B cell (primary cell): ENCODE results near the gene OR8I2. TPM values are rescaled to one million over a fixed set of nuclear protein-coding genes. Genes with fewer than 3 reads are reported as not detected.

Experiments used
- ATAC-seq: fragments of 200-7000 bp; cut with Tn5 transposase; one replicate; pipeline ENCODE4 v1.10.0; 2021; ENCODE audit warnings: low read depth, mild to moderate bottlenecking, moderate number of reproducible peaks, moderate library complexity
- CTCF ChIA-PET: fragments of 350-600 bp; sonication (Branson Sonifier 250); formaldehyde crosslinking; loops from one replicate; lab custom pipeline; 2021; ENCODE audit warnings: antibody characterized with exemption, inconsistent platforms; lab: Charles Lee
- POLR2A ChIA-PET: fragments of 350-600 bp; sonication (Branson Sonifier 250); formaldehyde crosslinking; loops from one replicate; lab custom pipeline; 2021; ENCODE audit warnings: antibody characterized with exemption; lab: Charles Lee
- DNase-seq: peaks from one replicate; pipeline ENCODE4 v3.0.0; 2013
- H2AFZ ChIP-seq: 2 replicates; pipeline ENCODE4 v1.6.1; 2012; ENCODE audit warnings: mild to moderate bottlenecking, low read depth, low read length; ENCODE audit not compliant: insufficient read depth, poor library complexity, severe bottlenecking
- H3K27ac ChIP-seq, 2 donors: 1 replicate in 1 of 2; 2 replicates in 1 of 2; pipeline ENCODE4 v1.5.1; 2012 to 2013; ENCODE audit warnings: low read length in 2 of 2, mild to moderate bottlenecking in 2 of 2, moderate library complexity in 1 of 2
- H3K27me3 ChIP-seq, 4 experiments: fragments of 200-600 bp in 1 of 4; sonication (generic) in 1 of 4; replicated peaks in 1 of 4; 1 replicate in 2 of 4; 2 replicates in 2 of 4; pipeline versions ENCODE4 v1.6.1 to v1.7.0; 2013 to 2016; ENCODE audit warnings: low read length in 3 of 4, mild to moderate bottlenecking in 2 of 4, mixed read lengths in 1 of 4, moderate library complexity in 1 of 4; ENCODE audit not compliant: insufficient read depth in 4 of 4, control insufficient read depth in 3 of 4; ENCODE audit errors: control extremely low read depth in 1 of 4
- H3K36me3 ChIP-seq, 2 experiments: replicated peaks in 1 of 2; 1 replicate in 1 of 2; 2 replicates in 1 of 2; pipeline versions ENCODE4 v1.6.1 to v1.7.1; 2013; ENCODE audit warnings: low read length in 1 of 2; ENCODE audit not compliant: insufficient read depth in 2 of 2, control insufficient read depth in 1 of 2; ENCODE audit errors: control extremely low read depth in 1 of 2, extremely low read depth in 1 of 2
- H3K4me1 ChIP-seq, 2 donors: fragments of 200-600 bp in 1 of 2; sonication (generic) in 1 of 2; 1 replicate in 1 of 2; 2 replicates in 1 of 2; pipeline versions ENCODE4 v1.5.1 to v1.6.1; 2013 to 2017; ENCODE audit warnings: low read length in 2 of 2; ENCODE audit not compliant: control insufficient read depth in 2 of 2, insufficient read depth in 2 of 2
- H3K4me2 ChIP-seq: replicated peaks from 2 replicates; pipeline ENCODE3; 2012; ENCODE audit warnings: mild to moderate bottlenecking, low read depth, low read length; ENCODE audit not compliant: poor library complexity, severe bottlenecking
- H3K4me3 ChIP-seq, 5 experiments: fragments of 200-600 bp in 1 of 5; sonication (generic) in 1 of 5; 1 replicate in 3 of 5; 2 replicates in 2 of 5; pipeline versions ENCODE4 v1.5.1 to v1.7.0; 2011 to 2016; ENCODE audit warnings: low read length in 4 of 5, mild to moderate bottlenecking in 4 of 5, low read depth in 2 of 5, control low read depth in 1 of 5, moderate library complexity in 1 of 5; ENCODE audit not compliant: insufficient read depth in 1 of 5; ENCODE audit errors: control extremely low read depth in 1 of 5, extremely low read depth in 1 of 5
- H3K79me2 ChIP-seq: fragments of 200-600 bp; sonication (generic); one replicate; pipeline ENCODE4 v1.6.0; 2016; ENCODE audit warnings: low read length; ENCODE audit not compliant: control insufficient read depth, insufficient read depth
- H3K9ac ChIP-seq: fragments of 200-600 bp; sonication (generic); 2 replicates; pipeline ENCODE4 v1.6.1; 2017; ENCODE audit warnings: mild to moderate bottlenecking, low read length, moderate library complexity
- H3K9me3 ChIP-seq, 3 donors: one replicate each; pipeline versions ENCODE4 v1.6.1 to v1.7.1; 2013; ENCODE audit warnings: low read length in 2 of 3; ENCODE audit not compliant: control insufficient read depth in 2 of 3, insufficient read depth in 1 of 3; ENCODE audit errors: control extremely low read depth in 1 of 3
- H4K20me1 ChIP-seq: 2 replicates; pipeline ENCODE4 v1.6.0; 2012; ENCODE audit warnings: mild to moderate bottlenecking, low read length; ENCODE audit not compliant: insufficient read depth, control insufficient read depth, poor library complexity, severe bottlenecking
- H3K27ac Mint-ChIP-seq: one replicate; pipeline ENCODE4 v1.8.0; 2021; ENCODE audit warnings: mixed read lengths
- H3K27me3 Mint-ChIP-seq: one replicate; pipeline ENCODE4 v1.8.0; 2021; ENCODE audit warnings: mixed read lengths
- H3K4me1 Mint-ChIP-seq: one replicate; pipeline ENCODE4 v1.8.0; 2021; ENCODE audit warnings: mixed read lengths
- H3K4me3 Mint-ChIP-seq: one replicate; pipeline ENCODE4 v1.8.0; 2021; ENCODE audit warnings: mixed read lengths
- H3K9me3 Mint-ChIP-seq: one replicate; pipeline ENCODE4 v1.8.0; 2022; ENCODE audit warnings: mixed read lengths; ENCODE audit not compliant: insufficient read depth
- EZH2 ChIP-seq: IDR thresholded peaks from 2 replicates; pipeline ENCODE4 v1.6.1; 2012; ENCODE audit warnings: borderline replicate concordance, low read depth, mild to moderate bottlenecking, moderate library complexity, low read length; ENCODE audit not compliant: insufficient read depth, poor library complexity, severe bottlenecking
- WGBS: methylation state at CpG from one replicate; pipeline ENCODE4 v1.1.5; 2013; ENCODE audit warnings: missing lambda C conversion rate; ENCODE audit not compliant: insufficient coverage; 5-methylcytosine and 5-hydroxymethylcytosine counted together
- intact Hi-C: fragments of 100-400 bp; cut with micrococcal nuclease; formaldehyde crosslinking; loops from one replicate; pipeline ENCODE4 v1.10.0; 2022
- polyA plus RNA-seq: library from polyadenylated mRNA; depleted of rRNA; stranded (reverse); fragments of >200 nt; gene quantifications from 2 replicates; pipeline ENCODE4 v1.2.3, GENCODE V29; 2012
- total RNA-seq, 2 donors: library from RNA; stranded (reverse); fragments of 120-200 nt in 1 of 2; gene quantifications; 1 replicate in 1 of 2; 2 replicates in 1 of 2; pipeline versions ENCODE4 v1.2.3 to v1.2.4, GENCODE V29; 2013 to 2022
- TF ChIP-seq, protein P1 (sequence below): fragments of 200-600 bp; IDR thresholded peaks from one replicate; pipeline ENCODE4 v1.8.0; 2022; ENCODE audit warnings: antibody characterized with exemption, mild to moderate bottlenecking

The OR8I2 gene
- total and polyA plus RNA-seq, 2 donors (not counting 1 experiment from before 2014, with no cell fraction given), result not detected

GRCh38 chr11:56103210-56103737 lies 10.2 kb downstream of the OR8I2 start, which contains the start of gene OR8H2:
TSS of gene OR8H2 (plus strand) at chr11:56103687. CDS start at chr11:56105043, 1,356 bp downstream.
- H3K4me1 ChIP-seq, result no peaks in the 10 kb centered on the region
- Mint-ChIP-seq H3K27me3 (no peaks in the 10 kb centered on the region), H3K4me3 (no peak within 1 kb of the TSS), H3K27ac (no peak within 1 kb of the TSS), H3K9me3 (peaks cover 7% of the 10 kb centered on the region), H3K4me1 (no peaks in the 10 kb centered on the region)
- no peak within 1 kb of the TSS for H3K4me3 ChIP-seq
- TF ChIP-seq, protein P1, sequence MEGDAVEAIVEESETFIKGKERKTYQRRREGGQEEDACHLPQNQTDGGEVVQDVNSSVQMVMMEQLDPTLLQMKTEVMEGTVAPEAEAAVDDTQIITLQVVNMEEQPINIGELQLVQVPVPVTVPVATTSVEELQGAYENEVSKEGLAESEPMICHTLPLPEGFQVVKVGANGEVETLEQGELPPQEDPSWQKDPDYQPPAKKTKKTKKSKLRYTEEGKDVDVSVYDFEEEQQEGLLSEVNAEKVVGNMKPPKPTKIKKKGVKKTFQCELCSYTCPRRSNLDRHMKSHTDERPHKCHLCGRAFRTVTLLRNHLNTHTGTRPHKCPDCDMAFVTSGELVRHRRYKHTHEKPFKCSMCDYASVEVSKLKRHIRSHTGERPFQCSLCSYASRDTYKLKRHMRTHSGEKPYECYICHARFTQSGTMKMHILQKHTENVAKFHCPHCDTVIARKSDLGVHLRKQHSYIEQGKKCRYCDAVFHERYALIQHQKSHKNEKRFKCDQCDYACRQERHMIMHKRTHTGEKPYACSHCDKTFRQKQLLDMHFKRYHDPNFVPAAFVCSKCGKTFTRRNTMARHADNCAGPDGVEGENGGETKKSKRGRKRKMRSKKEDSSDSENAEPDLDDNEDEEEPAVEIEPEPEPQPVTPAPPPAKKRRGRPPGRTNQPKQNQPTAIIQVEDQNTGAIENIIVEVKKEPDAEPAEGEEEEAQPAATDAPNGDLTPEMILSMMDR, result no peak
- no peak for TF ChIP-seq EZH2
- intact Hi-C loops, result no loop called here
- CTCF ChIA-PET, result no interaction called here
- no peaks in the 10 kb centered on the region for H3K36me3 ChIP-seq
- POLR2A ChIA-PET, result no interaction called here
- H2AFZ ChIP-seq, result no peak within 1 kb of the TSS
- no peak for DNase-seq
- no peaks in the 10 kb centered on the region for H4K20me1 ChIP-seq
- H3K27me3 ChIP-seq, result no peaks in the 10 kb centered on the region
- H3K4me2 ChIP-seq, result no peak within 1 kb of the TSS
- no peak for ATAC-seq
- peaks cover 0 to 2% (median 1%) of the 10 kb centered on the region in 3 donors for H3K9me3 ChIP-seq
- H3K9ac ChIP-seq, result no peak within 1 kb of the TSS
- H3K79me2 ChIP-seq, result no peaks in the 10 kb centered on the region
- no peak within 1 kb of the TSS for H3K27ac ChIP-seq

DNA sequence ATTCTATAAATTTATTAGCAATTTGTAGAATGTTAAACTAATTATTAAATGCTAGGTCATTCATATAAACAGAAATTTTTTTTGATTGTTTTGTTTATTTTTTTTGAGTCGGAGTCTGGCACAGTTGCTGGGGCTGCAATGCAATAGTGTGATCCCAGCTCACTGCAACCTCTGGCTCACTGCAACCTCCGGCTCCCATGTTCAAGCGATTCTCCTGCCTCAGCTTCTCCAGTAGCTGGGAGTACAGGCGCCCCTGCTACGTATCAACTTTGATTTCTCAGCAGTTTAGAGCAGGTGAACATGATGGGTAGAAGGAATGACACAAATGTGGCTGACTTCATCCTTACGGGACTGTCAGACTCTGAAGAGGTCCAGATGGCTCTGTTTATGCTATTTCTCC lies 29.0 kb downstream of the OR8I2 start, which contains the start of gene OR8H3:
OR8H3 (plus strand) TSS at position 301 of the 400 bp plus-strand sequence; CDS start at position 301, 0 bp downstream.
- ATAC-seq, result no peak
- TF ChIP-seq, protein P1, result no peak
- no peak for TF ChIP-seq EZH2
- Mint-ChIP-seq H3K27me3 (no peaks in the 10 kb centered on the region), H3K4me1 (no peaks in the 10 kb centered on the region), H3K9me3 (peaks cover 7% of the 10 kb centered on the region), H3K4me3 (no peak within 1 kb of the TSS), H3K27ac (no peak within 1 kb of the TSS)
- WGBS, result 100% methylated on average over 3 of the region's 6 CpGs
- Histone ChIP-seq H4K20me1 (no peaks in the 10 kb centered on the region), H3K4me1 (no peaks in the 10 kb centered on the region), H3K9me3 (peaks cover 0 to 4% (median 0%) of the 10 kb centered on the region in 3 donors), H3K36me3 (no peaks in the 10 kb centered on the region), H3K9ac (no peak within 1 kb of the TSS), H3K27ac (no peak within 1 kb of the TSS), H2AFZ (no peak within 1 kb of the TSS), H3K4me3 (no peak within 1 kb of the TSS), H3K79me2 (no peaks in the 10 kb centered on the region), H3K4me2 (no peak within 1 kb of the TSS), H3K27me3 (no peaks in the 10 kb centered on the region)
- no peak for DNase-seq
- ChIA-PET CTCF (no interaction called here), POLR2A (no interaction called here)
- intact Hi-C loops, result no loop called here
